GM19467 (cell line): Measurements from ENCODE around the gene SESN2.

Source experiments
- ATAC-seq: cut with Tn5 transposase; IDR thresholded peaks from one replicate; pipeline ENCODE4 v1.9.1; 2021; ENCODE audit warnings: mild to moderate bottlenecking, moderate library complexity; ENCODE audit not compliant: unreplicated experiment

Gene SESN2

GRCh38 chr1:28249013-28249865 is 10.1 kb upstream of the SESN2 start:
- no peak for ATAC-seq

GRCh38 chr1:28249866-28250295 is 9.4 kb upstream of the SESN2 start:
- no peak for ATAC-seq

DNA sequence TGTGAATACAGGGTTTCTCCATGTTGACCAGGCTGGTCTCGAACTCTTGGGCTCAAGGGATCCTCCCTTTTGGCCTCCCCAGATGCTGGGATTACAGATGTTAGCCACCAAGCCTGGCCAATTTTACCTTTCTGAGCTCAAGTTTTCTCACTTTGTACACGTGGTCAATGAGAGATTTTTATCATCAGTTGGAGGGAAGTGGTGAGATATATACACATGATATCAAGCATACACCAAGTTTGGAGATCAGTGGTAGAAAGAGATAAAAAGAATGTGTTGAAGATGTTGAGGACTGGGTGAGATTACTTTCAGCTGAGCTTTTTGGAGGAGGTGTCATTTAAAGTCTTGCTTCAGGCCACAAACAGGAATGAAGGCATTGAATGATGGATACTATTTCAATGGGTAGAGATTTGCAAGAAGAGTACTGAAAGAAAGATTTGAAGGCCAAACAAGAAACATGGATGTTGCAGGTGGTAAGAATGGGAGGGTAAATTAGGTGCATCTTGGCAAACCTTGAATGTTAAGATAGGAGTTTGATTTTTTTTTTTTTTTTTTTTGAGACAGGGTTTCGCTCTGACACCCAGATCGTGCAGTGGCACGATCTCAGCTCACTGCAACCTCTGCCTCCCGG is 3.0 kb upstream of the SESN2 start:
- no peak for ATAC-seq

DNA sequence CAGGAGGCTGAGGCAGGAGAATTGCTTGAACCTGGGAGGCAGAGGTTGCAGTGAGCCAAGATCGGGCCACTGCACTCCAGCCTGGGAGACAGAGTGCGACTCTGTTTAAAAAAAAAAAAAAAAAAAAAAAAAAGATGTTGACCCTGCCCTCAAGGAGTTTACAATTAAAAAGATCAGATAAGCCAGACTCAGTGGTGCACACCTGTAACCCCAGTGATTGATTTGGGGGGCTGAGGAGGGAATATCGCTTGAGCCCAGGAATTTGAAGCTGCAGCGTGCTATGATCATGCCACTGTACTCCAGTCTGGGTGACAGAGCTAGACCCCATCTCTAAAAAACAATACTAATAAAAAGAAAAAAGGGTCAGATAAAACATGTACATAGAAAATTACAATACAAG is 1.6 kb upstream of the SESN2 start:
- ATAC-seq: no peak

- ATAC-seq: no peak
Observed at GRCh38 chr1:28258628-28259251, 578 bp upstream of the SESN2 start.

- no peak for ATAC-seq
Observed at GRCh38 chr1:28259934-28260802, 850 bp downstream of the SESN2 start.

GRCh38 chr1:28260803-28261174 is 1.5 kb downstream of the SESN2 start:
- no peak for ATAC-seq

GRCh38 chr1:28264897-28265296 is 5.6 kb downstream of the SESN2 start:
- no peak for ATAC-seq

GRCh38 chr1:28265577-28265976 is 6.3 kb downstream of the SESN2 start:
- no peak for ATAC-seq

DNA sequence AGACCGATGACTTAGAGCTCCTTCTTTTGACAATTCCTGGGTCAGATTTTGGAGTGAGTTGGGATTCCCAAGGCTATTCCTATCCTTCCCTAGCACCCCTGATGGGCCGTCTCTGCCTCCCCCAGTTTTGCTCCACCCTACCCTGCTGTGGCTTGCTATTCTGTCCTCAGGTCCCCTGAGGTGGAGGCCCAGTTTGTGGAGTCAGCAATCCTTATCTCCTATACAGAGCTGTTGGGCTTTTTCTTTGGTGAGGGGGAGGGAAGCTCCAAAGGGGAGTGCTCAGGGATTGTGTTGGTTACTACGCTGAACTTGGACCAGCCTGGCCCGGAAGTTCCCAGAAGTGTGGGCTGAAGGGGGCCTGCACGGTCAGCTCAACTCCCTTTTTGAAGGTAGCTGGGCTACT is 7.6 kb downstream of the SESN2 start:
- no peak for ATAC-seq

DNA sequence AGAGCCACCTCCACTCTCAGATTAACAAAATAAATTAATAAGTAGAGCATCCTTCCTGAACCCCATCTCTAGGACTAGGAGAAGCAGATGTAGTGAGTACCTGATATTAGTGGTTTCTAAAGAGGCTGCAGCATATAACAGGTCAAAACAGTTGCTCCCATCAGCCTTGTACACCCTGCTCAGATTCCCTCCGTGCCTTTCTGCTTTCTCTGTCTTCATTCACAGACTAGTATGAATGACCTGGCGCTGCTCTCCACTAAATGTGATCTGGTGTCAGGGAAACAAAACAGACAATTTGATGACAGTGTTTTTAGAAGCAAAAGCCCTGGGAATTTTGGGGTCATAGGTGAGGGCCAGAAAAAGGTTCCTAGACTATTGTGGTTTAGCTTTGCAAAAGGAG is 8.3 kb downstream of the SESN2 start:
- no peak for ATAC-seq

GRCh38 chr1:28269529-28269928 is 10.2 kb downstream of the SESN2 start:
- ATAC-seq: no peak

DNA sequence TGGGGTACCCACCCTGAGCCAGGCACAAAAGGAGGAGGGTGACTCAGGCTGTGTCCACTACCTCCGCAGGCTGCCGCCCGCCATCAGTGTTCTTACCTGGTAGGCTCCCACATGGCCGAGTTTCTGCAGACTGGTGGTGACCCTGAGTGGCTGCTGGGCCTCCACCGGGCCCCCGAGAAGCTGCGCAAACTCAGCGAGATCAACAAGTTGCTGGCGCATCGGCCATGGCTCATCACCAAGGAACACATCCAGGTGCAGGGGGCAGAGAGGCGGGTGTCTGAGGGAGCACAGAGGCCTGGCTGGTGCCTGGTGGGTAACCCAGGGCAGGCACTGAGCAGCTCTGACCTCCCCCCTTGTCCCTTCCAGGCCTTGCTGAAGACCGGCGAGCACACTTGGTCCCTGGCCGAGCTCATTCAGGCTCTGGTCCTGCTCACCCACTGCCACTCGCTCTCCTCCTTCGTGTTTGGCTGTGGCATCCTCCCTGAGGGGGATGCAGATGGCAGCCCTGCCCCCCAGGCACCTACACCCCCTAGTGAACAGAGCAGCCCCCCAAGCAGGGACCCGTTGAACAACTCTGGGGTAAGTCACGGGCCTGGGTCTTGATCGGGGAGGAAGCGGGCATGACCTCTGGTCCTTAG is 13.0 kb downstream of the SESN2 start:
- no peak for ATAC-seq

- no peak for ATAC-seq
Observed at GRCh38 chr1:28273216-28273860, 14.0 kb downstream of the SESN2 start.

DNA sequence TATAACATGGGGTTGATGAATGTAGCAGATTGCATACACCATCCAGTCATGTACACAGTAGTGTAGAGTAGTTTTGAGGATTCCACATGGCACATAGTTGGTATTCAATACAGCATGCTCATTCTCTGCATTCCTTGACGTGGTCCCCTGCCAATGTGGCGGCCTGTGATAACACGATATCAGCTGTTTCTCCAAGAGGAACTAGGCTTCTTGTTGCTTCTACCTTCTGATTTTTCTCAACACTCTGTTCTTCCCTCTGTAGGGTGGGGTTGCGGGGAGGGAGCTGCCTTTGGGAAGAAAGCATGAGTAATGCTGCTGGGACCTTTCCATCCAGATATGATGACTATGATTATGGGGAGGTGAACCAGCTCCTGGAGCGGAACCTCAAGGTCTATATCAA is 19.4 kb downstream of the SESN2 start:
- ATAC-seq: no peak

DNA sequence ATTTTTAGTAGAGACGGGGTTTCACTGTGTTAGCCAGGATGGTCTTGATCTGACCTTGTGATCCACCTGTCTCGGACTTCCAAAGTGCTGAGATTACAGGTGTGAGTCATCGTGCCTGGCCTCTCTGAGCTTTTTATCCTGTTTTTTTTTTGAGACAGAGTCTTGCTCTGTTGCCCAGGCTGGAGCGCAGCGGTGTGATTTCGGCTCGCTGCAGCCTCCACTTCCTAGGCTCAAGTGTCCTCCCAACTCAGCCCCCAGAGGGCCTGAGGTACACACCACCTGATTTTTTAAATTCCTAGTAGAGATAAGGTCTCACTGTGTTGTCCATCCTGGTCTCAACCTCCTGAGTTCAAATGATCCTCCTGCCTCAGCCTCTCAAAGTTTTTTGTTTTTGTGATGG is 20.4 kb downstream of the SESN2 start:
- no peak for ATAC-seq

DNA sequence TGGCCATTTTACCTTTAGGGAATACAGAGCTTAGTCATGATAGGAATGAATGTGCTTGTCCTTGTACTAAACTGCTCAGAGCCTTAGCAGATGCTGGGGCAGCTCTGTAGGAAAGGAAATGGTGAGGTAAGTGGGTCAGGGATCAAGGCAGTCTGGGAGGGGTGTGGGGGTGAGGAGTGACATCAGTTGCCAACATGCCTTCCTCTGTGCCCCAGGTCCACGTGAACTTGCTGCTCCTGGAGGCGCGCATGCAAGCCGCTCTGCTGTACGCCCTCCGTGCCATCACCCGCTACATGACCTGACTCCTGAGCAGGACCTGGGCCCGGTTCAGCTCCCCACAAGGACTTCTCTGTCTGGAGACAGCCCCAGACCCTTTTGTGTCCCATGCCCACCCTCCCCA is 21.2 kb downstream of the SESN2 start:
- no peak for ATAC-seq

- ATAC-seq: no peak
Observed at GRCh38 chr1:28280977-28281381, 21.7 kb downstream of the SESN2 start.

DNA sequence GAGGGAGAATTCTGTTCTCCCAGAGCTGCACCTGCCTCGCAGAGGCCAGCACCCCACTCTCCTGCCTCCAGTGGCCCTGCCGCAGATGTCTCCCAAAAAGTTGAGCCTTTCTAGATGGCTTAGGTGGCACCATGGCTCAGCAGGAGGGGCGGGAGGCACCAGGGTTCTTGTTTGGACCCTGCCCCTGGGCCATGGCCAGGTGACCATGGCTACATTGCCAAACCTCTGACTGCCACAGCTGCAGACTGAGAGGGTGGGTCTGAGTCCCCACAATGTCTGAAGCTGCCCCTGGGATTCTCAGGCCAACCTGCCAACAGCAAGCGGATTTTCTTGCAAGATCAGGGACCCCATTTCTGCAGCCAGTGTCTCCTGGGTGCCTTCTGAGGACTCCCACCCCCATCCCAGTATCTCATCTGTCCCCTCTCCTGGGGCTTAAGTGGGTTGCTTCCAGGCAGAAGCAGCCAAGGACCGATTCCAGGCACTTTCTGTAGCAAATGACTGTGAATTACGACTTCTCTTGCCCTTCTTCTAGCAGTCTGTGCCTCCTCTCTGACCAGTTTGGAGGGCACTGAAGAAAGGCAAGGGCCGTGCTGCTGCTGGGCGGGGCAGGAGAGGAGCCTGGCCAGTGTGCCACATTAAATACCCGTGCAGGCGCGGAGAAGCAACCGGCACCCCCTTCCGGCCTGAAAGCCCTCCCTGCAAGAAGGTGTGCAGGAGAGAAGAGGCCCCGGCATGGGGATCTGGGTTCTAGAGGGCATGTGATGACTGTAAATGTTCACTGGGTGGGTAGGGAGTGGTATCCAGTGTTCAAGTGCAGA is 22.5 kb downstream of the SESN2 start:
- ATAC-seq: no peak
